Esophagus muscularis mucosa (tissue), 3 donors: ENCODE results near the gene GNG12.

Experiments
- POLR2A ChIP-seq: fragments of 450-650 bp; IDR thresholded peaks from one replicate; pipeline ENCODE4 v1.6.1; 2017; ENCODE audit warnings: antibody characterized with exemption, moderate library complexity, mild to moderate bottlenecking, low read depth
- POLR2AphosphoS5 ChIP-seq, 2 donors: sonication (generic); formaldehyde crosslinking; IDR thresholded peaks; one replicate each; pipeline ENCODE4 v1.6.1; 2017; ENCODE audit warnings: antibody characterized with exemption in 2 of 2
- TF ChIP-seq, protein P1 (sequence below), 3 experiments: fragments of 200-600 bp in 2 of 3; fragments of 450-650 bp in 1 of 3; sonication (generic) in 2 of 3; IDR thresholded peaks; one replicate each; pipeline ENCODE4 v1.5.1; 2017 to 2019; ENCODE audit warnings: antibody characterized with exemption in 3 of 3, mild to moderate bottlenecking in 2 of 3, moderate library complexity in 1 of 3

DNA sequence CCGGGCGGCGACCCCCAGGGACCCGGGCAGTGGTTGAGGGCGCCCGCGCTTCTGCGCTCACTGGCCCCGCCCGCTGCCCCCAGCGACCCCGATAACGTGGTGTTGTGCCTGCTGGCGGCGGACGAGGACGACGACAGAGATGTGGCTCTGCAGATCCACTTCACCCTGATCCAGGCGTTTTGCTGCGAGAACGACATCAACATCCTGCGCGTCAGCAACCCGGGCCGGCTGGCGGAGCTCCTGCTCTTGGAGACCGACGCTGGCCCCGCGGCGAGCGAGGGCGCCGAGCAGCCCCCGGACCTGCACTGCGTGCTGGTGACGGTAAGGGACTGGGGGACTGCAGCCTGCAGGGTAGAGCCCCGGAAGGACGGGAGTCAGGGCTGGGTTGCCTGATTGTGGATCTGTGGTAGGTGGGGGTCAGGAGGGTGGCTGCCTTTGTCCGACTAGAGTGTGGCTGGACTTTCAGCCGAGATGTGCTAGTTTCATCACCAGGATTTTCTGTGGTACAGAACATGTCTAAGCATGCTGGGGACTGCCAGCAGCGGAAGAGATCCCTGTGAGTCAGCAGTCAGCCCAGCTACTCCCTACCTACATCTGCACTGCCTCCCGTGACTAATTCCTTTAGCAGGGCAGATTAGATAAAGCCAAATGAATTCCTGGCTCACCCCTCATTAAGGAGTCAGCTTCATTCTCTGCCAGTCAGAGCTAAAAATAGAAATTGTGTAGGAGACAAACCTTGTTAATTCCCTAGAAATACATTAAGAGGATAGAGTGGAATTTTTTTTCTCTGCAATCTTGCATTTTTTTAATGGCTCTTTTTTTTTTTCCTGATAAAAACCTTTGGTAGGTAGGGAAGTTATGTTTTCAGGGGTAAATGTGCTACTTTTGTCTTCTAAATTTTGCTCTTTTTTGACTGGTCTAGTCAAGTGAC lies 146.7 kb downstream of the GNG12 start:
- TF ChIP-seq POLR2A (peak; percentile 21), POLR2AphosphoS5 (IDR thresholded peaks at IDR 0.05) (peak; percentile 82 to 91)
- TF ChIP-seq, protein P1, sequence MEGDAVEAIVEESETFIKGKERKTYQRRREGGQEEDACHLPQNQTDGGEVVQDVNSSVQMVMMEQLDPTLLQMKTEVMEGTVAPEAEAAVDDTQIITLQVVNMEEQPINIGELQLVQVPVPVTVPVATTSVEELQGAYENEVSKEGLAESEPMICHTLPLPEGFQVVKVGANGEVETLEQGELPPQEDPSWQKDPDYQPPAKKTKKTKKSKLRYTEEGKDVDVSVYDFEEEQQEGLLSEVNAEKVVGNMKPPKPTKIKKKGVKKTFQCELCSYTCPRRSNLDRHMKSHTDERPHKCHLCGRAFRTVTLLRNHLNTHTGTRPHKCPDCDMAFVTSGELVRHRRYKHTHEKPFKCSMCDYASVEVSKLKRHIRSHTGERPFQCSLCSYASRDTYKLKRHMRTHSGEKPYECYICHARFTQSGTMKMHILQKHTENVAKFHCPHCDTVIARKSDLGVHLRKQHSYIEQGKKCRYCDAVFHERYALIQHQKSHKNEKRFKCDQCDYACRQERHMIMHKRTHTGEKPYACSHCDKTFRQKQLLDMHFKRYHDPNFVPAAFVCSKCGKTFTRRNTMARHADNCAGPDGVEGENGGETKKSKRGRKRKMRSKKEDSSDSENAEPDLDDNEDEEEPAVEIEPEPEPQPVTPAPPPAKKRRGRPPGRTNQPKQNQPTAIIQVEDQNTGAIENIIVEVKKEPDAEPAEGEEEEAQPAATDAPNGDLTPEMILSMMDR (IDR thresholded peaks at IDR 0.05): no peak
